SK-N-SH (cell line): Measurements from ENCODE around the gene SENP3.

Experiments used
- EZH2phosphoT487 ChIP-seq: fragments of 200-600 bp; sonication (generic); IDR thresholded peaks from 2 replicates; pipeline ENCODE4 v1.6.1; 2017; ENCODE audit warnings: low read depth, mixed run types, mild to moderate bottlenecking, antibody characterized with exemption, moderate library complexity, borderline replicate concordance
- POLR2AphosphoS5 ChIP-seq: IDR thresholded peaks from 2 replicates; pipeline ENCODE4 v1.6.1; 2012; ENCODE audit warnings: low read depth, low read length
- RAD21 ChIP-seq: IDR thresholded peaks from 2 replicates; pipeline ENCODE4 v1.6.1; 2012; ENCODE audit warnings: mild to moderate bottlenecking, low read length
- RCOR1 ChIP-seq: fragments of 150-350 bp; IDR thresholded peaks from 2 replicates; pipeline ENCODE4 v1.6.1; 2017; ENCODE audit warnings: antibody characterized with exemption, low read length
- RFX5 ChIP-seq: IDR thresholded peaks from 2 replicates; pipeline ENCODE4 v1.6.1; 2012; ENCODE audit warnings: mild to moderate bottlenecking, improper control_type of control experiment, low read length
- TAF1 ChIP-seq: IDR thresholded peaks from 2 replicates; pipeline ENCODE4 v1.6.1; 2012; ENCODE audit warnings: low read depth, mild to moderate bottlenecking, low read length, moderate library complexity, borderline replicate concordance
- TCF12 ChIP-seq: IDR thresholded peaks from 2 replicates; pipeline ENCODE4 v1.4.0; 2012

- TF ChIP-seq RAD21: no peak
- TF ChIP-seq RFX5: no peak
- no peak for TF ChIP-seq POLR2AphosphoS5
- TF ChIP-seq TCF12: no peak
- no peak for TF ChIP-seq EZH2phosphoT487
- no peak for TF ChIP-seq RCOR1
- no peak for TF ChIP-seq TAF1
Measured at GRCh38 chr17:7552621-7553051, 9.1 kb upstream of the SENP3 start.
